EL (cell line): ENCODE results near the gene CXorf58.
A peak's percentile ranks its signal among the peaks of the same experiment; 100 is the strongest.

Experiments used
- DNase-seq: peaks from one replicate; pipeline ENCODE4 v3.0.0-alpha.2; 2016

CXorf58 gene

GRCh38 chrX:23901805-23902204 is 6.0 kb upstream of the CXorf58 start:
- DNase-seq, result peak; percentile 72

- DNase-seq, result peak; percentile 62
These were observed 5.4 kb upstream of the CXorf58 start for GRCh38 chrX:23902419-23902818.

GRCh38 chrX:23904096-23904495 is 3.7 kb upstream of the CXorf58 start:
- no peak for DNase-seq

GRCh38 chrX:23907111-23907497 is 702 bp upstream of the CXorf58 start:
- DNase-seq, result no peak

- DNase-seq, result no peak
These were observed 606 bp downstream of the CXorf58 start for GRCh38 chrX:23908219-23909004.

GRCh38 chrX:23911126-23911835 is 3.5 kb downstream of the CXorf58 start:
- no peak for DNase-seq

GRCh38 chrX:23919148-23919547 is 11.3 kb downstream of the CXorf58 start:
- no peak for DNase-seq

GRCh38 chrX:23919706-23920320 is 12.0 kb downstream of the CXorf58 start:
- no peak for DNase-seq

GRCh38 chrX:23926015-23926414 is 18.2 kb downstream of the CXorf58 start:
- no peak for DNase-seq

- DNase-seq, result no peak
These were observed 23.2 kb downstream of the CXorf58 start for GRCh38 chrX:23930894-23931604.

GRCh38 chrX:23932046-23932445 is 24.2 kb downstream of the CXorf58 start:
- DNase-seq, result no peak

GRCh38 chrX:23935106-23935505 is 27.3 kb downstream of the CXorf58 start:
- DNase-seq, result no peak

GRCh38 chrX:23936180-23936579 is 28.4 kb downstream of the CXorf58 start:
- DNase-seq, result no peak

- no peak for DNase-seq
These were observed 29.3 kb downstream of the CXorf58 start for GRCh38 chrX:23937100-23937499.

GRCh38 chrX:23938690-23939089 is 30.9 kb downstream of the CXorf58 start:
- no peak for DNase-seq

GRCh38 chrX:23939203-23939602 is 31.4 kb downstream of the CXorf58 start:
- no peak for DNase-seq

- DNase-seq, result no peak
These were observed 36.4 kb downstream of the CXorf58 start for GRCh38 chrX:23944234-23944633.

- DNase-seq, result no peak
These were observed 37.4 kb downstream of the CXorf58 start for GRCh38 chrX:23945206-23945605.

GRCh38 chrX:23952391-23952790 is 44.6 kb downstream of the CXorf58 start:
- DNase-seq, result no peak

GRCh38 chrX:23952984-23953907 is 45.4 kb downstream of the CXorf58 start:
- DNase-seq, result no peak

- no peak for DNase-seq
These were observed 46.1 kb downstream of the CXorf58 start for GRCh38 chrX:23953908-23954269.

- no peak for DNase-seq
These were observed 46.6 kb downstream of the CXorf58 start for GRCh38 chrX:23954396-23954795.
